Measurements from ENCODE around the gene MAGI2. TPM values are rescaled to one million over a fixed set of nuclear protein-coding genes. Genes with fewer than 3 reads are reported as not detected.

The MAGI2 gene
- total RNA-seq, 1 experiment from 2014 or later = 0.52 TPM

- no peaks in the 10 kb centered on the region for H3K27me3 Mint-ChIP-seq (ENCODE audit: unreplicated experiment)
- H3K4me3 Mint-ChIP-seq (ENCODE audit: low read depth, unreplicated experiment) = no peak overlapping the region
- no peaks in the 10 kb centered on the region for H3K9me3 Mint-ChIP-seq (ENCODE audit: low read depth, unreplicated experiment)
- BruUV-seq (replicated peaks) = no TSS peak
- intact Hi-C loops (cut with micrococcal nuclease; ENCODE audit: unreplicated experiment) = no loop called here
- H3K4me1 Mint-ChIP-seq (ENCODE audit: low read depth, unreplicated experiment) = peaks cover 10% of the 10 kb centered on the region
- no peaks in the 10 kb centered on the region for H3K36me3 Mint-ChIP-seq (ENCODE audit: insufficient read depth, unreplicated experiment)
- CTCF ChIA-PET = no interaction called here
- H3K27ac Mint-ChIP-seq (ENCODE audit: unreplicated experiment) = no peak overlapping the region
- no peak for DNase-seq
- no peak for TF ChIP-seq CTCF (IDR thresholded peaks at IDR 0.05; ENCODE audit: unreplicated experiment)
Measured at GRCh38 chr7:79403879-79404278, 49.6 kb downstream of the MAGI2 start.

GRCh38 chr7:79403451-79403850 is 50.0 kb downstream of the MAGI2 start:
- DNase-seq = no peak
- CTCF ChIA-PET = no interaction called here
- H3K4me1 Mint-ChIP-seq (ENCODE audit: low read depth, unreplicated experiment) = peaks cover 10% of the 10 kb centered on the region
- no peaks in the 10 kb centered on the region for H3K36me3 Mint-ChIP-seq (ENCODE audit: insufficient read depth, unreplicated experiment)
- H3K4me3 Mint-ChIP-seq (ENCODE audit: low read depth, unreplicated experiment) = no peak overlapping the region
- no TSS peak for BruUV-seq (replicated peaks)
- H3K27me3 Mint-ChIP-seq (ENCODE audit: unreplicated experiment) = no peaks in the 10 kb centered on the region
- H3K9me3 Mint-ChIP-seq (ENCODE audit: low read depth, unreplicated experiment) = no peaks in the 10 kb centered on the region
- no peak for TF ChIP-seq CTCF (IDR thresholded peaks at IDR 0.05; ENCODE audit: unreplicated experiment)
- no peak overlapping the region for H3K27ac Mint-ChIP-seq (ENCODE audit: unreplicated experiment)
- intact Hi-C loops (cut with micrococcal nuclease; ENCODE audit: unreplicated experiment) = no loop called here

GRCh38 chr7:79401254-79401653 is 52.2 kb downstream of the MAGI2 start:
- TF ChIP-seq CTCF (IDR thresholded peaks at IDR 0.05; ENCODE audit: unreplicated experiment) = no peak
- no peaks in the 10 kb centered on the region for H3K9me3 Mint-ChIP-seq (ENCODE audit: low read depth, unreplicated experiment)
- peaks cover 6% of the 10 kb centered on the region for H3K4me1 Mint-ChIP-seq (ENCODE audit: low read depth, unreplicated experiment)
- H3K27ac Mint-ChIP-seq (ENCODE audit: unreplicated experiment) = no peak overlapping the region
- H3K4me3 Mint-ChIP-seq (ENCODE audit: low read depth, unreplicated experiment) = no peak overlapping the region
- no peak for DNase-seq
- H3K27me3 Mint-ChIP-seq (ENCODE audit: unreplicated experiment) = no peaks in the 10 kb centered on the region
- no peaks in the 10 kb centered on the region for H3K36me3 Mint-ChIP-seq (ENCODE audit: insufficient read depth, unreplicated experiment)
- intact Hi-C loops (cut with micrococcal nuclease; ENCODE audit: unreplicated experiment) = no loop called here
- CTCF ChIA-PET = no interaction called here
- no TSS peak for BruUV-seq (replicated peaks)

GRCh38 chr7:79400222-79400621 is 53.2 kb downstream of the MAGI2 start:
- no peak for DNase-seq
- no peaks in the 10 kb centered on the region for H3K4me1 Mint-ChIP-seq (ENCODE audit: low read depth, unreplicated experiment)
- no peak for TF ChIP-seq CTCF (IDR thresholded peaks at IDR 0.05; ENCODE audit: unreplicated experiment)
- H3K4me3 Mint-ChIP-seq (ENCODE audit: low read depth, unreplicated experiment) = no peak overlapping the region
- no peaks in the 10 kb centered on the region for H3K27me3 Mint-ChIP-seq (ENCODE audit: unreplicated experiment)
- intact Hi-C loops (cut with micrococcal nuclease; ENCODE audit: unreplicated experiment) = no loop called here
- CTCF ChIA-PET = no interaction called here
- H3K9me3 Mint-ChIP-seq (ENCODE audit: low read depth, unreplicated experiment) = no peaks in the 10 kb centered on the region
- no TSS peak for BruUV-seq (replicated peaks)
- no peaks in the 10 kb centered on the region for H3K36me3 Mint-ChIP-seq (ENCODE audit: insufficient read depth, unreplicated experiment)
- H3K27ac Mint-ChIP-seq (ENCODE audit: unreplicated experiment) = no peak overlapping the region
